Measurements from ENCODE around the gene MCM7.

DNA sequence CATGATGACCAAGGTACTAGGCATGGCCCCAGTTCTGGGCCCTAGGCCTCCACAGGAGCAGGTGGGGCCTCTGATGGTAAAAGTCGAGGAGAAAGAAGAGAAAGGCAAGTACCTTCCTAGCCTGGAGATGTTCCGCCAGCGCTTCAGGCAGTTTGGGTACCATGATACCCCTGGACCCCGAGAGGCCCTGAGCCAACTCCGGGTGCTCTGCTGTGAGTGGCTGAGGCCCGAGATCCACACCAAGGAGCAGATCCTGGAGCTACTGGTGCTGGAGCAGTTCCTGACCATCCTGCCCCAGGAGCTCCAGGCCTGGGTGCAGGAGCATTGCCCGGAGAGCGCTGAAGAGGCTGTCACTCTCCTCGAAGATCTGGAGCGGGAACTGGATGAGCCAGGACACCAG is 44.2 kb downstream of the MCM7 start:
- TF ChIP-seq, protein P1, sequence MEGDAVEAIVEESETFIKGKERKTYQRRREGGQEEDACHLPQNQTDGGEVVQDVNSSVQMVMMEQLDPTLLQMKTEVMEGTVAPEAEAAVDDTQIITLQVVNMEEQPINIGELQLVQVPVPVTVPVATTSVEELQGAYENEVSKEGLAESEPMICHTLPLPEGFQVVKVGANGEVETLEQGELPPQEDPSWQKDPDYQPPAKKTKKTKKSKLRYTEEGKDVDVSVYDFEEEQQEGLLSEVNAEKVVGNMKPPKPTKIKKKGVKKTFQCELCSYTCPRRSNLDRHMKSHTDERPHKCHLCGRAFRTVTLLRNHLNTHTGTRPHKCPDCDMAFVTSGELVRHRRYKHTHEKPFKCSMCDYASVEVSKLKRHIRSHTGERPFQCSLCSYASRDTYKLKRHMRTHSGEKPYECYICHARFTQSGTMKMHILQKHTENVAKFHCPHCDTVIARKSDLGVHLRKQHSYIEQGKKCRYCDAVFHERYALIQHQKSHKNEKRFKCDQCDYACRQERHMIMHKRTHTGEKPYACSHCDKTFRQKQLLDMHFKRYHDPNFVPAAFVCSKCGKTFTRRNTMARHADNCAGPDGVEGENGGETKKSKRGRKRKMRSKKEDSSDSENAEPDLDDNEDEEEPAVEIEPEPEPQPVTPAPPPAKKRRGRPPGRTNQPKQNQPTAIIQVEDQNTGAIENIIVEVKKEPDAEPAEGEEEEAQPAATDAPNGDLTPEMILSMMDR (conservative IDR thresholded peaks at IDR 0.05 in 1 of 2, IDR thresholded peaks at IDR 0.05 in 1 of 2; ENCODE audit: extremely low read depth in 1 of 2, insufficient read depth in 1 of 2, low read depth in 1 of 2, low read length in 2 of 2): no peak
- TF ChIP-seq EZH2 (IDR thresholded peaks at IDR 0.05; ENCODE audit: borderline replicate concordance, low read length): no peak
